ENCODE measurements around the gene TMEM8B. TPM values are rescaled to one million over a fixed set of nuclear protein-coding genes. Genes with fewer than 3 reads are reported as not detected.

TMEM8B gene
- total and polyA plus RNA-seq, 5 donors from 2014 or later = 0.21 to 3.3 (median 1.4) TPM

- H3K36me3 ChIP-seq (ENCODE audit: control insufficient read depth, insufficient read depth, low read length) = no peaks in the 10 kb centered on the region
- H3K9me3 ChIP-seq (ENCODE audit: control insufficient read depth in 2 of 2, low read length in 2 of 2) = no peaks in the 10 kb centered on the region
- DNase-seq = no peak
- peaks cover 0 to 20% (median 14%) of the 10 kb centered on the region in 4 donors for H3K4me1 Mint-ChIP-seq
- no peak for ATAC-seq (ENCODE audit: low read depth in 2 of 2)
- peaks cover 20% of the 10 kb centered on the region for H3K36me3 Mint-ChIP-seq
- no peak within 1 kb of the TSS for H3K4me3 ChIP-seq (ENCODE audit: low read depth, low read length)
- H3K4me3 Mint-ChIP-seq = no peak within 1 kb of the TSS
- peak within 1 kb of the TSS in 2 of 3 donors; percentile 71 to 73 for H3K27ac Mint-ChIP-seq
- no peaks in the 10 kb centered on the region for H3K9me3 Mint-ChIP-seq
- no peak within 1 kb of the TSS for H3K27ac ChIP-seq (ENCODE audit: insufficient read depth, low read length, poor library complexity, severe bottlenecking)
- no peaks in the 10 kb centered on the region for H3K4me1 ChIP-seq (ENCODE audit: control insufficient read depth, insufficient read depth, low read length, poor library complexity, severe bottlenecking)
- no peaks in the 10 kb centered on the region for H3K27me3 Mint-ChIP-seq
- no peaks in the 10 kb centered on the region for H3K27me3 ChIP-seq (ENCODE audit: control insufficient read depth, insufficient read depth, low read length)
These were observed 37.6 kb upstream of the TMEM8B start, which contains the start of gene NPR2 for GRCh38 chr9:35791297-35791921. Gene NPR2 (plus strand): TSS chr9:35791591. CDS start chr9:35792409, 818 bp downstream.

- H3K9me3 Mint-ChIP-seq = no peaks in the 10 kb centered on the region
- no peak overlapping the region for H3K27ac ChIP-seq (ENCODE audit: insufficient read depth, low read length, poor library complexity, severe bottlenecking)
- H3K4me3 Mint-ChIP-seq = no peak overlapping the region
- peaks cover 0 to 20% (median 16%) of the 10 kb centered on the region in 4 donors for H3K4me1 Mint-ChIP-seq
- no peak overlapping the region for H3K27ac Mint-ChIP-seq
- no peak overlapping the region for H3K4me3 ChIP-seq (ENCODE audit: low read depth, low read length)
- no peaks in the 10 kb centered on the region for H3K9me3 ChIP-seq (ENCODE audit: control insufficient read depth in 2 of 2, low read length in 2 of 2)
- no peaks in the 10 kb centered on the region for H3K27me3 Mint-ChIP-seq
- no peak for ATAC-seq (ENCODE audit: low read depth in 2 of 2)
- no peaks in the 10 kb centered on the region for H3K4me1 ChIP-seq (ENCODE audit: control insufficient read depth, insufficient read depth, low read length, poor library complexity, severe bottlenecking)
- H3K36me3 Mint-ChIP-seq = peaks cover 17% of the 10 kb centered on the region
- no peaks in the 10 kb centered on the region for H3K27me3 ChIP-seq (ENCODE audit: control insufficient read depth, insufficient read depth, low read length)
- H3K36me3 ChIP-seq (ENCODE audit: control insufficient read depth, insufficient read depth, low read length) = no peaks in the 10 kb centered on the region
- DNase-seq = no peak
These were observed 36.8 kb upstream of the TMEM8B start for GRCh38 chr9:35792024-35792813.

- no peaks in the 10 kb centered on the region for H3K27me3 Mint-ChIP-seq
- H3K9me3 ChIP-seq (ENCODE audit: control insufficient read depth in 2 of 2, low read length in 2 of 2) = no peaks in the 10 kb centered on the region
These were observed 36.2 kb upstream of the TMEM8B start for GRCh38 chr9:35792826-35793225.

GRCh38 chr9:35793461-35793860, 35.6 kb upstream of the TMEM8B start:
- Mint-ChIP-seq H3K9me3 (no peaks in the 10 kb centered on the region), H3K36me3 (peaks cover 13% of the 10 kb centered on the region), H3K27ac (peak overlapping the region in 1 of 3 donors; percentile 86), H3K27me3 (no peaks in the 10 kb centered on the region), H3K4me3 (no peak overlapping the region), H3K4me1 (peaks cover 0 to 20% (median 16%) of the 10 kb centered on the region in 4 donors)
- DNase-seq (no peak), ATAC-seq (ENCODE audit: low read depth in 2 of 2) (no peak)
- H3K4me1 ChIP-seq (ENCODE audit: control insufficient read depth, insufficient read depth, low read length, poor library complexity, severe bottlenecking) = no peaks in the 10 kb centered on the region
- H3K36me3 ChIP-seq (ENCODE audit: control insufficient read depth, insufficient read depth, low read length) = no peaks in the 10 kb centered on the region
- H3K27me3 ChIP-seq (ENCODE audit: control insufficient read depth, insufficient read depth, low read length) = no peaks in the 10 kb centered on the region
- no peak overlapping the region for H3K4me3 ChIP-seq (ENCODE audit: low read depth, low read length)
- H3K9me3 ChIP-seq (ENCODE audit: control insufficient read depth in 2 of 2, low read length in 2 of 2) = no peaks in the 10 kb centered on the region
- no peak overlapping the region for H3K27ac ChIP-seq (ENCODE audit: insufficient read depth, low read length, poor library complexity, severe bottlenecking)

More at GRCh38 chr9:35792826-35793225, 36.2 kb upstream of the TMEM8B start:
- no peaks in the 10 kb centered on the region for H3K9me3 Mint-ChIP-seq
- Histone ChIP-seq H3K4me3 (ENCODE audit: low read depth, low read length) (no peak overlapping the region), H3K27me3 (ENCODE audit: control insufficient read depth, insufficient read depth, low read length) (no peaks in the 10 kb centered on the region), H3K36me3 (ENCODE audit: control insufficient read depth, insufficient read depth, low read length) (no peaks in the 10 kb centered on the region), H3K4me1 (ENCODE audit: control insufficient read depth, insufficient read depth, low read length, poor library complexity, severe bottlenecking) (no peaks in the 10 kb centered on the region), H3K27ac (ENCODE audit: insufficient read depth, low read length, poor library complexity, severe bottlenecking) (no peak overlapping the region)
- DNase-seq (no peak), ATAC-seq (ENCODE audit: low read depth in 2 of 2) (no peak)
- H3K4me3 Mint-ChIP-seq = no peak overlapping the region
- peaks cover 0 to 20% (median 16%) of the 10 kb centered on the region in 4 donors for H3K4me1 Mint-ChIP-seq
- H3K36me3 Mint-ChIP-seq = peaks cover 14% of the 10 kb centered on the region
- H3K27ac Mint-ChIP-seq = peak overlapping the region in 1 of 3 donors; percentile 86

GRCh38 chr9:35795695-35796094, 33.3 kb upstream of the TMEM8B start:
- Histone ChIP-seq H3K36me3 (ENCODE audit: control insufficient read depth, insufficient read depth, low read length) (peaks cover 10% of the 10 kb centered on the region), H3K27ac (ENCODE audit: insufficient read depth, low read length, poor library complexity, severe bottlenecking) (no peak overlapping the region), H3K27me3 (ENCODE audit: control insufficient read depth, insufficient read depth, low read length) (no peaks in the 10 kb centered on the region), H3K4me1 (ENCODE audit: control insufficient read depth, insufficient read depth, low read length, poor library complexity, severe bottlenecking) (no peaks in the 10 kb centered on the region), H3K9me3 (ENCODE audit: control insufficient read depth in 2 of 2, low read length in 2 of 2) (no peaks in the 10 kb centered on the region), H3K4me3 (ENCODE audit: low read depth, low read length) (no peak overlapping the region)
- no peak for ATAC-seq (ENCODE audit: low read depth in 2 of 2)
- H3K36me3 Mint-ChIP-seq = peaks cover 16% of the 10 kb centered on the region
- DNase-seq = no peak
- no peak overlapping the region for H3K27ac Mint-ChIP-seq
- peaks cover 0 to 13% (median 10%) of the 10 kb centered on the region in 4 donors for H3K4me1 Mint-ChIP-seq
- no peak overlapping the region for H3K4me3 Mint-ChIP-seq
- H3K27me3 Mint-ChIP-seq = no peaks in the 10 kb centered on the region
- H3K9me3 Mint-ChIP-seq = no peaks in the 10 kb centered on the region

GRCh38 chr9:35797311-35798109, 31.5 kb upstream of the TMEM8B start:
- Mint-ChIP-seq H3K36me3 (peaks cover 28% of the 10 kb centered on the region), H3K27me3 (no peaks in the 10 kb centered on the region), H3K9me3 (no peaks in the 10 kb centered on the region), H3K4me3 (no peak overlapping the region), H3K27ac (no peak overlapping the region), H3K4me1 (peaks cover 0 to 15% (median 10%) of the 10 kb centered on the region in 4 donors)
- Histone ChIP-seq H3K4me3 (ENCODE audit: low read depth, low read length) (no peak overlapping the region), H3K27me3 (ENCODE audit: control insufficient read depth, insufficient read depth, low read length) (no peaks in the 10 kb centered on the region), H3K4me1 (ENCODE audit: control insufficient read depth, insufficient read depth, low read length, poor library complexity, severe bottlenecking) (no peaks in the 10 kb centered on the region), H3K27ac (ENCODE audit: insufficient read depth, low read length, poor library complexity, severe bottlenecking) (no peak overlapping the region), H3K9me3 (ENCODE audit: control insufficient read depth in 2 of 2, low read length in 2 of 2) (no peaks in the 10 kb centered on the region), H3K36me3 (ENCODE audit: control insufficient read depth, insufficient read depth, low read length) (peaks cover 21% of the 10 kb centered on the region)
- no peak for DNase-seq
- ATAC-seq (ENCODE audit: low read depth in 2 of 2) = no peak

GRCh38 chr9:35798658-35799374, 30.2 kb upstream of the TMEM8B start:
- Mint-ChIP-seq H3K9me3 (no peaks in the 10 kb centered on the region), H3K27me3 (no peaks in the 10 kb centered on the region), H3K4me3 (no peak overlapping the region), H3K27ac (no peak overlapping the region), H3K36me3 (peaks cover 31% of the 10 kb centered on the region), H3K4me1 (peaks cover 0 to 11% (median 9%) of the 10 kb centered on the region in 4 donors)
- Histone ChIP-seq H3K27me3 (ENCODE audit: control insufficient read depth, insufficient read depth, low read length) (no peaks in the 10 kb centered on the region), H3K27ac (ENCODE audit: insufficient read depth, low read length, poor library complexity, severe bottlenecking) (no peak overlapping the region), H3K9me3 (ENCODE audit: control insufficient read depth in 2 of 2, low read length in 2 of 2) (no peaks in the 10 kb centered on the region), H3K36me3 (ENCODE audit: control insufficient read depth, insufficient read depth, low read length) (peaks cover 21% of the 10 kb centered on the region), H3K4me3 (ENCODE audit: low read depth, low read length) (no peak overlapping the region), H3K4me1 (ENCODE audit: control insufficient read depth, insufficient read depth, low read length, poor library complexity, severe bottlenecking) (no peaks in the 10 kb centered on the region)
- ATAC-seq (ENCODE audit: low read depth in 2 of 2) = peak in 1 of 2 donors; percentile 31
- DNase-seq = peak in 1 of 3 donors; percentile 30

Data from CD4-positive, CD25-positive, alpha-beta regulatory T cell (primary cell).